GM23338 (cell line): ENCODE measurements around the gene MTR.

Experiments used
- CTCF ChIP-seq, 2 experiments: fragments of 200-600 bp in 1 of 2; sonication (generic) in 1 of 2; conservative IDR thresholded peaks; 2 replicates each; pipeline versions ENCODE4 v1.5.1 to v1.6.1; 2016 to 2017; ENCODE audit warnings: antibody characterized with exemption in 2 of 2, low read depth in 2 of 2, mild to moderate bottlenecking in 2 of 2, moderate library complexity in 1 of 2
- POLR2AphosphoS5 ChIP-seq: IDR thresholded peaks from 2 replicates; pipeline ENCODE4 v1.6.1; 2016; ENCODE audit warnings: antibody characterized with exemption, low read depth
- ZNF114 ChIP-seq: fragments of 250-450 bp; sonication (Bioruptor Pico); IDR thresholded peaks from 2 replicates; pipeline ENCODE4 v1.5.0; 2020; ENCODE audit warnings: mild to moderate bottlenecking, moderate library complexity

- no peak for TF ChIP-seq ZNF114 (CRISPR knock-in tag)
- no peak for TF ChIP-seq CTCF (conservative IDR thresholded peaks at IDR 0.05; ENCODE audit: low read depth in 2 of 2)
- TF ChIP-seq POLR2AphosphoS5 = no peak
Observed at GRCh38 chr1:236938760-236939159, 143.7 kb downstream of the MTR start.
